AG09309 (cell line): ENCODE data around the gene HBG1.
"Not testable (repeated sequence)": the region's sequence is repeated elsewhere in the genome, so short reads cannot be mapped to it uniquely, and the experiment has no call there.

Experiments used
- DNase-seq: peaks from one replicate; pipeline ENCODE4 v3.0.0-alpha.2; 2010; ENCODE audit warnings: low read depth
- H3K4me3 ChIP-seq: 2 replicates; pipeline ENCODE4 v1.5.1; 2011; ENCODE audit warnings: mild to moderate bottlenecking, low read depth, low read length, moderate library complexity; ENCODE audit not compliant: control insufficient read depth
- TF ChIP-seq, protein P1 (sequence below): IDR thresholded peaks from 2 replicates; pipeline ENCODE4 v1.5.1; 2011; ENCODE audit warnings: mild to moderate bottlenecking, low read depth, low read length, inconsistent platforms; ENCODE audit not compliant: insufficient read depth, control insufficient read depth; ENCODE audit errors: missing control alignments

Gene HBG1

DNA sequence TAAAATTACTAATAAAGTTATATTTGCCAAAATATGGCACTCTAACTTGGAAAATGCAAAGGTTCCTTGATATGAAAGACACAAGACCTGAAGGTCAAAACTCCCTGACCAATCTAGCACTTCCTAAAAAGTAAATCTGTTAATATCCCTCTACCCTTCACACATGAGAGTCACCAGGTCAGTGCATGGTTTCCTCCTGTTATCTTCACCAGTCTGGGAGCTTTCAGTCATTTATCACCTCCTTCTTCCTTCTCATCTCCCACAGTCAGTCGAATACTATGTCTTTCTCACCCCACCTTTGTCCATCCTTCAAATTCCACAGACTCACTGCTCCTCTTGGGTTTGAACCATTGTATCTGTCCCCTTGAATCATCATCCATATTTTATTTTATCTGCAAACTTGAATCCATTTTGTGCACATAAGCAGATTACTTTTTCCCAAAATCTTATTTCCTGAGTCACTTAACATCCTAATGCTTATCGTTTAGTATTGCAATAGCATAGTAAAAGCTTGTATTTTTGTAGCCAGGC is 17.4 kb upstream of the HBG1 start:
- TF ChIP-seq, protein P1, sequence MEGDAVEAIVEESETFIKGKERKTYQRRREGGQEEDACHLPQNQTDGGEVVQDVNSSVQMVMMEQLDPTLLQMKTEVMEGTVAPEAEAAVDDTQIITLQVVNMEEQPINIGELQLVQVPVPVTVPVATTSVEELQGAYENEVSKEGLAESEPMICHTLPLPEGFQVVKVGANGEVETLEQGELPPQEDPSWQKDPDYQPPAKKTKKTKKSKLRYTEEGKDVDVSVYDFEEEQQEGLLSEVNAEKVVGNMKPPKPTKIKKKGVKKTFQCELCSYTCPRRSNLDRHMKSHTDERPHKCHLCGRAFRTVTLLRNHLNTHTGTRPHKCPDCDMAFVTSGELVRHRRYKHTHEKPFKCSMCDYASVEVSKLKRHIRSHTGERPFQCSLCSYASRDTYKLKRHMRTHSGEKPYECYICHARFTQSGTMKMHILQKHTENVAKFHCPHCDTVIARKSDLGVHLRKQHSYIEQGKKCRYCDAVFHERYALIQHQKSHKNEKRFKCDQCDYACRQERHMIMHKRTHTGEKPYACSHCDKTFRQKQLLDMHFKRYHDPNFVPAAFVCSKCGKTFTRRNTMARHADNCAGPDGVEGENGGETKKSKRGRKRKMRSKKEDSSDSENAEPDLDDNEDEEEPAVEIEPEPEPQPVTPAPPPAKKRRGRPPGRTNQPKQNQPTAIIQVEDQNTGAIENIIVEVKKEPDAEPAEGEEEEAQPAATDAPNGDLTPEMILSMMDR: no peak
- DNase-seq: no peak
- H3K4me3 ChIP-seq: no peak overlapping the region

DNA sequence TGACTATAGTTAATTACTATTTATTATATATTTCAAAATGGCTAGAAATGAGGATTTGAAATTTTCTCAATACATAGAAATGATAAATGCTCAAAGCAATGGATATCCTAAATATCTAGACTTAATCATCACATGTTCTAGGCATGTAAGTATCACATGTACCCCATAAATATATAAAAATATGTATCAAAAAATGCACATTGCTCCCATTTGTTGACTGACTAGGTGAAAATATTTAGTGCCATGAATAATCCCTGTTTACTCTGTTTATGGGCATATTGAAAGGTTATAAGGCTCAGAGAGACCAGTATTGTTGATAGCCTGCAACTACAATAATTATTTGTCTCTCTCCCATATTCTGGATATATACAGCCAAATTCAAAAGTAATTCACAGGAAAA is 17.0 kb upstream of the HBG1 start:
- TF ChIP-seq, protein P1: no peak
- no peak for DNase-seq
- no peak overlapping the region for H3K4me3 ChIP-seq

DNA sequence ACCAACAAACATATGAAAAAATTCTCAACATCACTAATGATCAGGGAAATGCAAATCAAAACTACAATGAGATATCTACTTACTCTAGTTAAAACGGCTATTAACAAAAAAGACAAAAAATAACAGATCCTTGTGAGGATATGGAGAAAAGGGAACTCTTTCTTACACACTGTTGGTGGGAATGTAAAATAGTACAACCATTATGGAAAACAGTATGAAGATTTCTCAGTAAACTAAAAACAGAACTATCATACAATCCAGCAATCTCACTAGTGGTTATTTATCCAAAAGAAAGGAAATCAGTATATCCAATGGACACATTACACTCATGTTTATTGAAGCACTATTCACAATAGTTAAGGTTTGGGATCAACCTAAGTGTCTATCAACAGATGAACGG is 16.2 kb upstream of the HBG1 start:
- DNase-seq: no peak
- TF ChIP-seq, protein P1: no peak
- no peak overlapping the region for H3K4me3 ChIP-seq

DNA sequence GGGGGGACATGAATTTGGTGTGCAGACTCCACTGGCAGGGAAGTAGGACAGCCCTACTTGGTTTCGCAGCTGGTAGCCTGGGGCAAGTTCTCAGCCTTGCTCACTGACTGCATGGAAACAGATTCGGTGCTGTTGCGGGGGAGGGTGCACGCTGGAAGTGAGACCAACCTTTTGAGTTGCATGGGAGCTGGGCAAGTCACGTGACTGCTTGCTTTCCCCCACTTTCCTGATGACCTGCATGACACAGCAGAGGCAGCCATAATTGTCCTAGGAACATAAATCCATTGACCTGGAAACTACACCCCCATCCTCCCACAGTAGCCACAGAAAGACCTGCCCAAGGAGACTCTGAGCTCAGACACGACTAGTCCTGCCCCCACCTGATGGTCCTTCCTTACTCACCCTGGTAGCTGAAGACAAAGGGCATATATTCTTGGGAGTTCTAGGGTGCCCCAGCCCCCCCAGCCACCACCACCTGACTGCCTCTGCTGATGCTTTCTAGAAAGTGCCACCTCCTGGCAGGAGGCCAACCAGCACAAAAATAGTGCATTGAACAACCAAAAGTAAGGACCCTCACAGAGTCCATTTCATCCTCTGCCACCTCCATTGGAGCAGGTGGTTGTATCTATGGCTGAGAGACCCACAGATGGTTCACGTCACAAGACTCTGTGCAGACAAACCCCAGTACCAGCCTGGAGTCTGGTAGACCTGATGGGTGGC is 9.0 kb upstream of the HBG1 start:
- TF ChIP-seq, protein P1: no peak
- no peak overlapping the region for H3K4me3 ChIP-seq
- no peak for DNase-seq

DNA sequence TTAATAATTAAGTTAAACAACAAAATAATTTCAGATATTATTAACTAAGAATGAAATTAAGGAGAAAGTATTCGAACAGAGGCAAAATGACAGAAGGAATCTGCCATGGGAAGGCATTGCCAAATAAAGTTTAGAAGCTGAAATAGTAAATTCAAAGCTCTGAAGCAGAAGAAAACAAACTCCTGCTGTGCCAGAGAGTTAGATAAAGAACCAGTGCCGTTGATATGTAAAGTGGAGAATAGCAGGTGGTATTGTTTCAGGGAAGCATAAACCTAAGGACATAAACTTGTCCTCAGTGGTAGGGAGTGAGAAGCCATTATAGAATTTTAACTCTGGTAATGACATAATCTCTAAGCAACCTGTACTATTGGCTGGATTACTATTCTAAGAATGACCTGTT is 7.6 kb upstream of the HBG1 start:
- TF ChIP-seq, protein P1: no peak

DNA sequence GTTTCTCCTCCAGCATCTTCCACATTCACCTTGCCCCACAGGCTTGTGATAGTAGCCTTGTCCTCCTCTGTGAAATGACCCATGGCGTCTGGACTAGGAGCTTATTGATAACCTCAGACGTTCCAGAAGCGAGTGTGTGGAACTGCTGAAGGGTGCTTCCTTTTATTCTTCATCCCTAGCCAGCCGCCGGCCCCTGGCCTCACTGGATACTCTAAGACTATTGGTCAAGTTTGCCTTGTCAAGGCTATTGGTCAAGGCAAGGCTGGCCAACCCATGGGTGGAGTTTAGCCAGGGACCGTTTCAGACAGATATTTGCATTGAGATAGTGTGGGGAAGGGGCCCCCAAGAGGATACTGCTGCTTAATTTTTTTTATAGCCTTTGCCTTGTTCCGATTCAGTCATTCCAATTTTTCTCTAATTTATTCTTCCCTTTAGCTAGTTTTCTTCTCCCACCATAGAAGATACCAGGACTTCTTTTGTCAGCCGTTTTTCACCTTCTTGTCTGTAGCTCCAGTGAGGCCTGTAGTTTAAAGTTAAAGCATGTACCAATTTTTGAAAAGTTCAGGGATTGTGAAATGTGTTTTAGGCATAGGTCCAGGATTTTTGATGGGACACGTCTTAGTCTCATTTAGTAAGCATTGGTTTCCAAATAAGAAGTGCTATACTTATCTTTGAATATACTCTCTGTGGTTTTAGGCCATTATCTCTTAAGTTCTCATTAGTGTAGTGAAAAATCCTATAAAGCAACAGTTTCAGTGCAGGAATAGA is 5.2 kb upstream of the HBG1 start, which contains the start of gene HBG2:
Gene HBG2, minus strand, starts transcription at position 136 of the 768 bp plus-strand sequence. Its CDS starts 53 bp downstream, at position 83.
- not testable (repeated sequence) for H3K4me3 ChIP-seq, DNase-seq

More for the DNA sequence above, 7.6 kb upstream of the HBG1 start:
- DNase-seq: no peak
- no peak overlapping the region for H3K4me3 ChIP-seq

DNA sequence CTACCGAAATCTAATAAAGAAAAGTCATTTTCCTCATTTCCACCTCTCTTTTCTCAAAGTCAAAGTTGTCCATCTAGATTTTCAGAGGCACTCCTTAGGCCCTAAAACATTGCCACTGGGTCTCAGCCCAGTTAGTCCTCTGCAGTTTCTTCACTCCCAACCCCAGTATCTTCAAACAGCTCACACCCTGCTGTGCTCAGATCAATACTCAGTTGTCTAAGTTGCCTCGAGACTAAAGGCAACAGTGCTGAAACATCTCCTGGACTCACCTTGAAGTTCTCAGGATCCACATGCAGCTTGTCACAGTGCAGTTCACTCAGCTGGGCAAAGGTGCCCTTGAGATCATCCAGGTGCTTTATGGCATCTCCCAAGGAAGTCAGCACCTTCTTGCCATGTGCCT is 4.4 kb upstream of the HBG1 start:
- not testable (repeated sequence) for DNase-seq, H3K4me3 ChIP-seq

DNA sequence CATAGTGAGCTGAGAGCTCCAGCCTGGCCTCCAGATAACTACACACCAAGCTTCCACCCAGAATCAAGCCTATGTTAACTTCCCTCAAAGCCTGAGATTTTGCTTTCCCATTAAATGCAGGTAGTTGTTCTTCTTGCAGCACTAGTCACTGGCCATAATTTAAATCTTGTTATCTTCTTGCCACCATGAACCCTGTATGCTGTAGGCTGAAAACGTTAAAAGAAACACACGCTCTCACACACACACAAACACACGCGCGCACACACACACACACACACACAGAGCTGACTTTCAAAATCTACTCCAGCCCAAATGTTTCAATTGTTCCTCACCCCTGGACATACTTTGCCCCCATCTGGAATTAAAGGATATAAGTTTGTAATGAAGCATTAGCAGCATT is 3.8 kb upstream of the HBG1 start:
- not testable (repeated sequence) for DNase-seq, H3K4me3 ChIP-seq
